Activated CD4-positive, alpha-beta T cell treated with anti-CD3 and anti-CD28 coated beads, Interleukin-2, amount 10 ng/mL, durations not matched to agents 7 days and 5 days (primary cell): ENCODE results near the gene SLC6A3. TPM values are rescaled to one million over a fixed set of nuclear protein-coding genes. Genes with fewer than 3 reads are reported as not detected.

ENCODE experiments used
- CTCF ChIA-PET: fragments of 350-600 bp; sonication (Branson Sonifier 250); formaldehyde crosslinking; loops from one replicate; lab custom pipeline; 2021; ENCODE audit warnings: antibody characterized with exemption; lab: Charles Lee
- POLR2A ChIA-PET: fragments of 350-600 bp; sonication (Branson Sonifier 250); formaldehyde crosslinking; loops from one replicate; lab custom pipeline; 2021; ENCODE audit warnings: antibody characterized with exemption; lab: Charles Lee
- DNase-seq: peaks from one replicate; pipeline ENCODE4 v3.0.0-alpha.2; 2020
- H3K27ac Mint-ChIP-seq: one replicate; pipeline ENCODE4 v1.8.0; 2021; ENCODE audit warnings: mild to moderate bottlenecking, moderate library complexity, mixed read lengths
- H3K27me3 Mint-ChIP-seq: one replicate; pipeline ENCODE4 v1.8.0; 2021; ENCODE audit warnings: mixed read lengths
- H3K36me3 Mint-ChIP-seq: one replicate; pipeline ENCODE4 v1.8.0; 2021; ENCODE audit warnings: low read depth, mixed read lengths
- H3K4me1 Mint-ChIP-seq: one replicate; pipeline ENCODE4 v1.8.0; 2021; ENCODE audit warnings: mixed read lengths
- H3K4me3 Mint-ChIP-seq: one replicate; pipeline ENCODE4 v1.8.0; 2021; ENCODE audit warnings: mild to moderate bottlenecking, moderate library complexity, mixed read lengths
- H3K9me3 Mint-ChIP-seq: one replicate; pipeline ENCODE4 v1.8.0; 2021; ENCODE audit warnings: mixed read lengths
- total RNA-seq, 2 experiments: library from RNA; stranded (reverse); gene quantifications; one replicate each; pipeline ENCODE4 v1.2.3, GENCODE V29; 2021

SLC6A3 gene
- total RNA-seq, 2 experiments from 2014 or later: 0.08 TPM; not detected in 1

GRCh38 chr5:1442222-1443145, 2.8 kb downstream of the SLC6A3 start:
- ChIA-PET CTCF (no interaction called here), POLR2A (no interaction called here)
- Mint-ChIP-seq H3K27me3 (peaks cover 36% of the 10 kb centered on the region), H3K27ac (no peak overlapping the region), H3K4me1 (peaks cover 10% of the 10 kb centered on the region), H3K9me3 (peaks cover 4% of the 10 kb centered on the region), H3K36me3 (no peaks in the 10 kb centered on the region), H3K4me3 (no peak overlapping the region)
- DNase-seq: no peak

DNA sequence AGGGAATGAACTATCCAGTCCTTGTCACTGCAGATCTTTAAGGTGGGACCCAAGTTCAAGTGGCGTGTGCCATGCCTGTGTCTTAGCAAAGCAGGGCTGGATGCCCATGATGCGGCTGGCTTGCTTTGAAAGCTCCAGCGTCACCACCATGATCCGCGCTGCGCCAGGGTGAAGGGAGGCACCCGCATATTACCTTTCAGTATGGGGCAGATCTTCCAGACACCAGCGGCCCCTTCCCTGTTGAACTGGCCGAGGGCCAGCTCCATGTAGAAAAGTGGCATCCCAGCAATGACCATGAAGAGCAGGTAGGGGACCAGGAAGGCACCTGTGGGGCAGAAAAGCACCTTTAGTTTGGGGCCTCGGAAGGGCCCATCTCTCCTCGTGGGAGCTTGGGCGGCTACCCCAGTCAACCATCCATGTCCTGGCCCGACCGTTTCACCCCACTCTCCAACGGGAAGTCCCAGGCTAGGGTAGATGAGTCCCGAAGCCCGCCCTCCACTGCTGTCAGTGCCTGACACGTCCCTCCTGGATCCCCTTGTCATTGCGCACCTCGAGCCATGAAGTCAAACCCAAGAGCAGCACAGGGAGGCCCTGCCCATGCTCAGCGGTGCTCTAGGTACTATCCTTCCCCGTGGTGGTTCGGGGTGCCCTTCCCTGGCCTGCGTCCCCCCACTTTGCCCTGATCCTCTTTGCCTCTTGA, 3.9 kb downstream of the SLC6A3 start:
- H3K36me3 Mint-ChIP-seq: no peaks in the 10 kb centered on the region
- ChIA-PET POLR2A (no interaction called here), CTCF (no interaction called here)
- peaks cover 2% of the 10 kb centered on the region for H3K4me1 Mint-ChIP-seq
- DNase-seq: no peak
- peaks cover 4% of the 10 kb centered on the region for H3K9me3 Mint-ChIP-seq
- no peak overlapping the region for H3K4me3 Mint-ChIP-seq
- H3K27me3 Mint-ChIP-seq: peaks cover 26% of the 10 kb centered on the region
- H3K27ac Mint-ChIP-seq: no peak overlapping the region

DNA sequence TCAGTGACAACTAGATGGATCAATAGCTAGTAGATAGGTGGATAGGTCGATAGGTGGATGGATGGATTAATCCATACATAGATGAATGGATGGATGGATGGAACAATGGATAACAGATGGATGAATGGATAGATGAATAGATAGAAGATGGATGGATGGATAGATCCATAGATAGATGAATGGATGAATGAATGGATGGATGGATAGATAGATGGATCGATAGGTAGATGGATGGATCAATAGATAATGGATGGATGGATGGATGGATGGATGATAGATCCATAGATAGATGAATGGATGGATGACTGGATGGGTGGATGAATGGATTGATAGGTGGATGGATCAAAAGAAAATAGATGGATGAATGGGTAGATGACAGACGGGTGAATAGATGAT, 5.1 kb downstream of the SLC6A3 start:
- Mint-ChIP-seq H3K4me3 (no peak overlapping the region), H3K27me3 (peaks cover 24% of the 10 kb centered on the region), H3K9me3 (peaks cover 4% of the 10 kb centered on the region), H3K36me3 (no peaks in the 10 kb centered on the region), H3K4me1 (peaks cover 2% of the 10 kb centered on the region), H3K27ac (no peak overlapping the region)
- CTCF ChIA-PET: no interaction called here
- no peak for DNase-seq
- POLR2A ChIA-PET: no interaction called here

DNA sequence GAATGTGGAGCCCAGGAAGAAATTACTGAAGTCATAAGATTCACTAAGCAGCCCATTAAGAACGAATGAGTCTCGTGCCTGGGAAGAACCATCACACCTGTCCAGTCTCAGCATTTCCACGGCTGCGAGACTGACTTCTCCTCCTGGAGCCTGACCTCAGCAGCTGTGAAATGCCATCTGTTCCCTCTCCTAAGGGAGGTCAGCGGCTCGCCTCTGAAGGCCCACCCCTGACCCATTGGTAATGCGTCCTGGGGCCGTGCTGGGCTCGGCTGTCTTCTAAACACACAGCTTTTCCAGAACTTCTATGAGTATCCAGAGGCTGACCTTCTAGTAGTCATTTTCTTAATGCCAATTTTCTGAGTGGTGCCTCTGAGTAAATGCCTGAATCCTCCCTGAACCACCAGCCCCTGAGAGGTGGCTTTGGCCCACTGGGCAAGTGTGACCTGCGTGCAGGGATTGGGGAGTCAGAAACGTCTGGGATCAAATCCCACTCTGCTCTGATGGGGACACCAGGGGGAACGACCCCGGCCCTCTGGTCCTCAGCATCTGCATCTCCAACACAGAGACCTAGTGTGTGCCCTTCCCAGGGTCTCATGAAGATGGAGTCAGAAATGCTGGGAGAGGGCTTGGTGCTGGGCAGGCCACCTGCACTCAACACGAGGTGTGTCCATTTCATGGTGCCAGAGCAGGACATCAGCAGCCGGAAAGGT, 5.7 kb downstream of the SLC6A3 start:
- Mint-ChIP-seq H3K27ac (no peak overlapping the region), H3K9me3 (peaks cover 4% of the 10 kb centered on the region), H3K36me3 (no peaks in the 10 kb centered on the region), H3K27me3 (peaks cover 22% of the 10 kb centered on the region), H3K4me1 (peaks cover 2% of the 10 kb centered on the region), H3K4me3 (no peak overlapping the region)
- ChIA-PET CTCF (no interaction called here), POLR2A (no interaction called here)
- DNase-seq: no peak

DNA sequence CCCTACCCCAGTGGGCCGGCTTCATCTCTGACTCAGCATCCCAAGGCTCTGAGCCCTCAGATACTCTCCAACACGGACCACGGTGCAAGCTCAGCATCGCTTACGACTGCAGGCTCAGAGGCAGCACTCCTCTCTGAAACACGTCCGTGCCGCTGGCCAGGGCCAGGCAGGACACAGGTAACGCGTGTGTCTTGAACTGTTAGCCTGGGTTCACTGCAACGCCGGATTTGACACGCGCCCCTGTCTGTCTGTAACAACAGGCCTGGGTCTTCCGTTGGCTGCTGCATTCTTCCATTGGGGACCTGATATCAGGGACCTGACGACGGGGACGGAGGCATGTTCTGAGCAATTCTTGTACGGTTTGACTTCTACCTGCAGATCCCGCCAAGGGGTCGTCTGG, 6.4 kb downstream of the SLC6A3 start:
- H3K9me3 Mint-ChIP-seq: peaks cover 4% of the 10 kb centered on the region
- H3K27me3 Mint-ChIP-seq: peaks cover 17% of the 10 kb centered on the region
- no peaks in the 10 kb centered on the region for H3K36me3 Mint-ChIP-seq
- no peak overlapping the region for H3K27ac Mint-ChIP-seq
- DNase-seq: no peak
- POLR2A ChIA-PET: no interaction called here
- CTCF ChIA-PET: no interaction called here
- H3K4me1 Mint-ChIP-seq: no peaks in the 10 kb centered on the region
- no peak overlapping the region for H3K4me3 Mint-ChIP-seq

- POLR2A ChIA-PET: no interaction called here
- H3K4me3 Mint-ChIP-seq: no peak overlapping the region
- no peak overlapping the region for H3K27ac Mint-ChIP-seq
- no peaks in the 10 kb centered on the region for H3K4me1 Mint-ChIP-seq
- H3K9me3 Mint-ChIP-seq: peaks cover 9% of the 10 kb centered on the region
- peaks cover 8% of the 10 kb centered on the region for H3K27me3 Mint-ChIP-seq
- H3K36me3 Mint-ChIP-seq: no peaks in the 10 kb centered on the region
- CTCF ChIA-PET: no interaction called here
- DNase-seq: no peak
Measured at GRCh38 chr5:1437876-1438559, 7.2 kb downstream of the SLC6A3 start.

DNA sequence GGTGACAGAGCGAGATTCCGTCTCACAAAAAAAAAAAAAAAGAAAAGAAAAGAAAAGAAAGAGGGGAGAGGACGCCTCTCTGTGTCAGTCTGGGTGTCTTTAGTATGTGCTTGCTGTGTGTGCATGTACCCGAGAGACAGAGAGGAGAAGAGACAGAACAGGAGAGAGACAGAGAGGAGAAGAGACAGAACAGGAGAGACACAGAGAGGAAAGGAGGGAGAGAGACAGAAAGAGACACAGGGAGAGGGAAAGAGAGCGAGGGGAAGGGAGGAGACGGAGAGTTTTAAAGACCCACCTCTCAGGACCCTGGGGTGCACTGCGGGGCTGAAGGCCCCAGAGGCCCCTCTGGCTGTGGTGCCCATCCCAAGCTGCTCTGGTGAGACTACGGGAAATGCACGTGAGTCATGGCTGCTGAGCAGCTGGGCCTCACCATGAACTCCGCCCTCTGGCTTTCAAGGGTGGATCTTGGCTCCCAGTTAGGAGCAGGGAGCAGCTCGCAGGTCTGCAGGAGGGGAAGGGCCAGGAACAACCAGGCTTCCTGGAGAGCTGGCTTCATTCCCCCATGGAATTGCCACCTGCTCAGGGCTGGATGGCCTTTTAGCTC, 7.9 kb downstream of the SLC6A3 start:
- no peak overlapping the region for H3K27ac Mint-ChIP-seq
- ChIA-PET CTCF (no interaction called here), POLR2A (no interaction called here)
- H3K4me3 Mint-ChIP-seq: no peak overlapping the region
- no peak for DNase-seq
- peaks cover 9% of the 10 kb centered on the region for H3K9me3 Mint-ChIP-seq
- no peaks in the 10 kb centered on the region for H3K36me3 Mint-ChIP-seq
- no peaks in the 10 kb centered on the region for H3K4me1 Mint-ChIP-seq
- peaks cover 7% of the 10 kb centered on the region for H3K27me3 Mint-ChIP-seq

DNA sequence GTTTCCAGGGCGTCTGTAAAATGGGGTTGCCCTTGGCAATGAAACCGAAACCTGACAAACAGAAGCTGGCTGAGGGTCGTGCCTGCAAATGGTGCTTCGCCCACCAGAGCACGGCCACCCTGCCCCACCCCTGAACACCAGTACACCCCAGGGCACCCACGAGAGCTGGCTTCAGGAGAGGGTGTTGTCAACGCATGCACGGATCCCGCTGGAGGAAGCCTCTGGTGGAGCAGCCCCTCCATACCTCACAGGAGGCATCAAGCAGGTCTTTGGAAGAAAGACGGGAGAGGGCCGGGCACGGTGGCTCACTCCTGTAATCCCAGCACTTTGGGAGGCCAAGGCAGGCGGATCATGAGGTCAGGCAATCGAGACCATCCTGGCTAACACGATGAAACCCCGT, 8.6 kb downstream of the SLC6A3 start:
- DNase-seq: no peak
- Mint-ChIP-seq H3K4me3 (no peak overlapping the region), H3K4me1 (no peaks in the 10 kb centered on the region), H3K9me3 (peaks cover 9% of the 10 kb centered on the region), H3K27me3 (peaks cover 7% of the 10 kb centered on the region), H3K36me3 (no peaks in the 10 kb centered on the region), H3K27ac (no peak overlapping the region)
- ChIA-PET CTCF (no interaction called here), POLR2A (no interaction called here)

DNA sequence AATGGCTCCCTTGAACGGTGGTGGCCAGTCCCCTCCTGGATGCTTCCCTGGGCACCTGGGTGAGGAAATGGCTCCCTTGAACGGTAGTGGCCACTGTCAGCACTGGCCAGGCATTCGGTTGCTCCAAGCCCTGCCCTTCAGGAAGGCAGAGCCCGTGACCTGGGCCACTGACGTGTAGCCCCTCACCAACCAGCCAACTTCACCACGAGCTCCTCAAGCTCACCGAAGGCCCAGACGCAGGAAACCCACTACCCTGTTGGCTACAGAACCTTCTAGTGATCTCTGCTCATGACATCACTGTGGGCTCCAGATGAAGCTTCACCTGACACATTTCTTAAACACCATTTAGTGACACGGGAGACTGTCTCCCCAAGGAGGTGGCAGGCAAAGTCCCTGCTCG, 9.2 kb downstream of the SLC6A3 start:
- no peak overlapping the region for H3K4me3 Mint-ChIP-seq
- no peak for DNase-seq
- no peak overlapping the region for H3K27ac Mint-ChIP-seq
- POLR2A ChIA-PET: no interaction called here
- no peaks in the 10 kb centered on the region for H3K36me3 Mint-ChIP-seq
- peaks cover 9% of the 10 kb centered on the region for H3K9me3 Mint-ChIP-seq
- no peaks in the 10 kb centered on the region for H3K4me1 Mint-ChIP-seq
- CTCF ChIA-PET: interaction anchor here (0.7 kb wide), 1 partner anchor 164 kb away, joined by 3 read pairs; no protein-coding TSS in a partner anchor
- H3K27me3 Mint-ChIP-seq: peaks cover 7% of the 10 kb centered on the region

DNA sequence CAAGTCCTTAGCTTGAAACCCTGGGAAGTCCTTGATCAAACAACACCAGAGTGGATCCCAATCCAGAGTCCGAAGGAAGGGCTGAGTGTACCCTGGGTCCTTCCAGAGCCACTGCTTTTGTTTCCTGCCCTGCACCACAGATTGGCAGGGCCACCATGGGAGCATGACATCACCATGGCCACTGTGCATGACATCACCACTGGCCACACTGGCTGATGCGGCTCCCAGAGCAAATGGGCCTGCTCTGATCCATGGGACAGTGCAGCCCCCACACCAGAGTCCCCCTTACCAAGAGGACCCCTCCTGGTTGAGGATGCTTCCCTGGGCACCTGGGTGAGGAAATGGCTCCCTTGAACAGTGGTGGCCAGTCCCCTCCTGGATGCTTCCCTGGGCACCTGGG, 9.9 kb downstream of the SLC6A3 start:
- POLR2A ChIA-PET: no interaction called here
- H3K36me3 Mint-ChIP-seq: no peaks in the 10 kb centered on the region
- no peak for DNase-seq

GRCh38 chr5:1432296-1432695, 12.9 kb downstream of the SLC6A3 start:
- Mint-ChIP-seq H3K4me3 (no peak overlapping the region), H3K36me3 (peaks cover 4% of the 10 kb centered on the region), H3K9me3 (peaks cover 30% of the 10 kb centered on the region), H3K27ac (no peak overlapping the region), H3K4me1 (no peaks in the 10 kb centered on the region), H3K27me3 (no peaks in the 10 kb centered on the region)
- ChIA-PET POLR2A (no interaction called here), CTCF (no interaction called here)
- DNase-seq: no peak

More for the DNA sequence above, 9.9 kb downstream of the SLC6A3 start:
- Mint-ChIP-seq H3K27ac (no peak overlapping the region), H3K4me3 (no peak overlapping the region), H3K9me3 (peaks cover 12% of the 10 kb centered on the region), H3K27me3 (peaks cover 4% of the 10 kb centered on the region), H3K4me1 (no peaks in the 10 kb centered on the region)
- CTCF ChIA-PET: interaction anchor here (0.5 kb wide), 1 partner anchor 18 kb away, joined by 3 read pairs; no protein-coding TSS in a partner anchor

DNA sequence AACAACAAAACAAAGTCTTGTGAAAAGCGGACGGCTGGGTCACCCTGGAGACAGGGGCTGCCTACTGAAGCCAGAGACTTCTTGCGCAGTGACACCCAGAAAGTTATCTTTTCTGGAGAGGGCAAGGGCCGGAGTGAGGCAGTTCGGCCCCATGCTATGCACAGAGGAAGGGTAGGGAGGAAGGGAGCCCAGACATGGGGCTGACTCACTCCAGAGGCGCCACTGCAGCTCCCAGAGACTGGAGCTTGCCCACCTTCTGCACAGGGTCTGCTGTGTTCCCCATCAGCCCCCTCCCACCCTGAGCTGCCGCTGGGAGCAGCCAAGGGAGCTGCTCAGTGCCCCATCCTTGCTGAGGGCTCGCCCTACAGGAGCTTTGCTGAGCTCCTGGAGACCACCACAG, 13.3 kb downstream of the SLC6A3 start:
- H3K4me3 Mint-ChIP-seq: no peak overlapping the region
- peaks cover 4% of the 10 kb centered on the region for H3K36me3 Mint-ChIP-seq
- H3K4me1 Mint-ChIP-seq: no peaks in the 10 kb centered on the region
- H3K27me3 Mint-ChIP-seq: no peaks in the 10 kb centered on the region
- POLR2A ChIA-PET: no interaction called here
- no peak for DNase-seq
- peaks cover 33% of the 10 kb centered on the region for H3K9me3 Mint-ChIP-seq
- CTCF ChIA-PET: no interaction called here
- no peak overlapping the region for H3K27ac Mint-ChIP-seq
